ENCODE measurements around the gene FA2H.

DNA sequence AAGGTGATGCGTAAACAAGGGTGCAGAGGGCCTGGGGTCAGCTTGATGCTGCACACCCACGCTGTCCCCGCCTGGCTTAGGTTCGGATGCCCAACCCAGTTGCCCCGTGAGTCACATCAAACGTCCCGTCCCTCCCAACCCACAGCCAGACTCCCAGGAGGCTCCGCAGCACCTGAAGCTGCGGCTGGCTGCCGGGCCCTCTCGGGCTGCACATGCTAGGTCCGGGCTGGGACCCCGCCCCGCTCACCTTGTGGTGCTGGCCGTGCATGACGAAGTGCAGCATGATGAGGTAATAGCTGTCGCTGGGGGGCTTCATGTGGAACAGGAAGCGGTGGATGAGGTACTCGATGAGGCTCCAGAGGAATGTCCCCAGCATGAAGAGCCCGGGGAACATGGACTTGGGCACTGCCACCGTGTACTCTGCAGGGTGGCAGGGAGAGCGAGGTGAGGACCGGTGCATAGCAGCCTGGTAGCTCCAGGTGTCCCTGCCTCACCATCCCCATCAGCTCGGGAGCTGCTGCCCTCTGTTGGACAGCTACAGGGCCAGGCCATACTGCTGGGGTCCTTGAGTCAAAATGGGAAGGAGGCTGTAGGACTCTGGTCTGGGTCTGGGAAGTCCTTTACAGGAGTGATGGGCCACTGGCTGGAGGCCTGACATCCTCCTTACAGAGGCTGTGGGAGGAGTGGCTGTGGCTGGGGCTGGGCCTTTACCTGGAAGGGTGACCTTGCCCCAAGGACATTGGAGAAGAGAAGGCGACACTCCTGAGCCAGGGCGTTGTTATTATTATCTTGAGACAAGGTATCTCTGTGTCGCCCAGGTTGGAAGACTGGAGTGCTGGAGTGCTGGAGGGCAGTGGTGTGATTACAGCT lies 55.6 kb downstream of the FA2H start:
- TF ChIP-seq, protein P1, sequence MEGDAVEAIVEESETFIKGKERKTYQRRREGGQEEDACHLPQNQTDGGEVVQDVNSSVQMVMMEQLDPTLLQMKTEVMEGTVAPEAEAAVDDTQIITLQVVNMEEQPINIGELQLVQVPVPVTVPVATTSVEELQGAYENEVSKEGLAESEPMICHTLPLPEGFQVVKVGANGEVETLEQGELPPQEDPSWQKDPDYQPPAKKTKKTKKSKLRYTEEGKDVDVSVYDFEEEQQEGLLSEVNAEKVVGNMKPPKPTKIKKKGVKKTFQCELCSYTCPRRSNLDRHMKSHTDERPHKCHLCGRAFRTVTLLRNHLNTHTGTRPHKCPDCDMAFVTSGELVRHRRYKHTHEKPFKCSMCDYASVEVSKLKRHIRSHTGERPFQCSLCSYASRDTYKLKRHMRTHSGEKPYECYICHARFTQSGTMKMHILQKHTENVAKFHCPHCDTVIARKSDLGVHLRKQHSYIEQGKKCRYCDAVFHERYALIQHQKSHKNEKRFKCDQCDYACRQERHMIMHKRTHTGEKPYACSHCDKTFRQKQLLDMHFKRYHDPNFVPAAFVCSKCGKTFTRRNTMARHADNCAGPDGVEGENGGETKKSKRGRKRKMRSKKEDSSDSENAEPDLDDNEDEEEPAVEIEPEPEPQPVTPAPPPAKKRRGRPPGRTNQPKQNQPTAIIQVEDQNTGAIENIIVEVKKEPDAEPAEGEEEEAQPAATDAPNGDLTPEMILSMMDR (IDR thresholded peaks at IDR 0.05; ENCODE audit: insufficient read depth, low read length, poor library complexity, severe bottlenecking): no peak
- TF ChIP-seq EZH2phosphoT487 (conservative IDR thresholded peaks at IDR 0.05; ENCODE audit: low read length): no peak
